HepG2 (cell line): Measurements from ENCODE around the gene RNASE8.

Experiments
- AHR ChIP-seq: IDR thresholded peaks from 2 replicates; pipeline ENCODE4 v1.6.1; 2018; ENCODE audit warnings: missing genetic modification reagents, missing compliant biosample characterization
- FOXK2 ChIP-seq: fragments of 450-650 bp; IDR thresholded peaks from 2 replicates; pipeline ENCODE4 v1.6.1; 2016
- HOXA7 ChIP-seq: sonication (generic); formaldehyde crosslinking; IDR thresholded peaks from 2 replicates; pipeline ENCODE4 v1.8.1; 2022; ENCODE audit warnings: mild to moderate bottlenecking, missing genetic modification reagents, moderate library complexity
- NR3C1 ChIP-seq: sonication (generic); formaldehyde crosslinking; IDR thresholded peaks from 2 replicates; pipeline ENCODE4 v1.4.0; 2020; ENCODE audit warnings: missing genetic modification reagents
- PAWR ChIP-seq: sonication (generic); formaldehyde crosslinking; IDR thresholded peaks from 2 replicates; pipeline ENCODE4 v1.4.0; 2020; ENCODE audit warnings: missing genetic modification reagents, mild to moderate bottlenecking, borderline replicate concordance
- ZNF292 ChIP-seq: sonication (generic); formaldehyde crosslinking; IDR thresholded peaks from 2 replicates; pipeline ENCODE4 v1.8.1; 2022; ENCODE audit warnings: mild to moderate bottlenecking, low read depth, missing genetic modification reagents, borderline replicate concordance
- ZNF557 ChIP-seq: sonication (generic); formaldehyde crosslinking; IDR thresholded peaks from 2 replicates; pipeline ENCODE4 v1.4.0; 2020; ENCODE audit warnings: missing genetic modification reagents

- TF ChIP-seq ZNF557 (CRISPR knock-in tag) = no peak
- no peak for TF ChIP-seq PAWR (CRISPR knock-in tag)
- TF ChIP-seq ZNF292 = peak; percentile 56; the same call in 1 of the 2 replicates
- no peak for TF ChIP-seq FOXK2
- no peak for TF ChIP-seq NR3C1 (CRISPR knock-in tag)
- TF ChIP-seq HOXA7 = no peak
- no peak for TF ChIP-seq AHR
Observed at GRCh38 chr14:21057803-21058675, at the start of gene RNASE8.
